NCI-H524 (cell line): ENCODE data around the gene IFNB1.

Source experiments
- DNase-seq, 2 experiments: peaks; one replicate each; lab custom pipeline; 2025; lab: John Stamatoyannopoulos, UW

IFNB1 gene

DNA sequence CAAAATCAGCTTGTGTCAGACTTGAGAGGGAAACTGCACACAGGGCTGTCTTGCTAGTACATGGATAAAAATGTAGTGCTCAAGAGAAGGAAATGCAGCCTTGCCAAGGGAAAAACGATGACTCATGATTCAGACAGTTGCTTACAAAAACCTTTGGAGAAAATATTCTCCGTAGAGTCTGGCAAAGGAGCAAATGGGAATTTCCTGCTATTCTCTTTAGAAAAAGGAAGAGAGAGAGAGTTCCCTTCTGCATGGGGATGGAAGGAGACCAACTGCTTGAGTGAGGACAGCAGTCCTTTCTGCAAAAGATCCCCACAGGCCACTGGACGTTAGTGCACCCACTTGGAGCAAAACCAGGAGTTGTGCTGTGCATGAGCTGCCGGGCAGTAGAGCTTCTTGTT is 7.6 kb downstream of the IFNB1 start:
- DNase-seq = no peak

DNA sequence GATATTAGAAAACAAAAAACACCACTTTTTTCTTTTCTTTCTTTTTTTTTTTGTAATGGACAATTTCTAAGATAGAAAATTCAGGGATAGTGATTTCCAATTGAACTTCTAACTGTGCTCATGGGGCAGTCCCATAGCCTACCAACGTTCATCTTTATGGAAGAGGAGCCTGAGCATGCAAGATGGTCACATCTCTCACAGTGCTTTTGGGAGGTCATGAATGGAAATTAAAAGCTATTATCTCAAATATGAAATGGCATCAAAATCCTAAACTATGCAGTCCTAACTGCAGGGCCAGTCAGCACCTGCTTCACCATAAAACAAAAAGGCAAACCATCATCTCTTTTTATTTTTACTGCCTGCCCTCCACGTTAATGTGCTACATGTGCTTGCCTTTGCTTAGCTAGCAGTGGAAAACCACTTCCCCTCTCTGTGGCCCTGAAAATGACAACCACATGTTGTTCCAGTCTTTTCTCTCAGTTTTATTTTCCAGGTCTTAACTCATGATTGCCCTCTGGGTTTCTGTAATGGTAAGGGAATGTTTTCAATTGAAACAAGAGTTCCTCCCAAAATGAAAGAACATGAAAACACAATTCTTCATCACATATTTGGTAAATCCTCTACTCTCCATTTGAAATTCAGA is 16.7 kb downstream of the IFNB1 start:
- DNase-seq = no peak

DNA sequence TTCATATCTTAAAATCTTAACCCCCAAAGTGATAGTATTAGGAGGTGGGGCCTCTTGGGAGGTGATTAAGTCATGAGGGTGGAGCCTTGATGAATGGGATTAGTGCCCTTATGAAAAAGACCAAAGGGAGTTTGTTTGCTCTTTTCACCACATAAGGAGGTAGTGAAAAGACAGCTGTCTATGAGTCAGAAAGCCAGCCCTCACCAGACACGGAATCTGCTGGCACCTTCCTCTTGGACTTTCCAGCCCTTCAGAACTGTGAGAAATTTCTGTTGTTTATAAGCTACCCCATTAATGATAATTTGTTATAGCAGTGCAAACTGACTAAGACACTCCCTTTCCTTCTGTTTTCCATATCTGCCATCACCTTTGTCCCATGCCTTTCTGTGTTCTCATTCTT is 20.8 kb downstream of the IFNB1 start:
- no peak for DNase-seq

DNA sequence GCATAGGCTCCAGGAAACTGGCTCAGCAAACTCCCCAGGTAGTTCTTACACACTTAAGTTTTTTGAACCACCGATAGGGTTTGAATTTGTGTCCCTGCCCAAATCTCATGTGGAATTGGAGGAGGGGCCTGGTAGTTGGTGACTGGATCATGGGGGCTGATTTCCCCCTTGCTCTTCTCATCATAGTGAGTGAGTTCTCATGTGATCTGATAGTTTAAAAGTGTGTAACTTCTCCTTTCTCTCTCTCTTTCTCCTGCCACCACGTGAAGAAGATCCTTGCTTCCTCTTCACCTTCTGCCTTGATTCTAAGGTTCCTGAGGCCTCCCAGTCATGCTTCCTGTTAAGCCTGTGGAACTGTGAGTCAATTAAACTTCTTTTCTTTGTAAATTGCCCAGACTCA is 23.9 kb downstream of the IFNB1 start:
- DNase-seq = no peak

DNA sequence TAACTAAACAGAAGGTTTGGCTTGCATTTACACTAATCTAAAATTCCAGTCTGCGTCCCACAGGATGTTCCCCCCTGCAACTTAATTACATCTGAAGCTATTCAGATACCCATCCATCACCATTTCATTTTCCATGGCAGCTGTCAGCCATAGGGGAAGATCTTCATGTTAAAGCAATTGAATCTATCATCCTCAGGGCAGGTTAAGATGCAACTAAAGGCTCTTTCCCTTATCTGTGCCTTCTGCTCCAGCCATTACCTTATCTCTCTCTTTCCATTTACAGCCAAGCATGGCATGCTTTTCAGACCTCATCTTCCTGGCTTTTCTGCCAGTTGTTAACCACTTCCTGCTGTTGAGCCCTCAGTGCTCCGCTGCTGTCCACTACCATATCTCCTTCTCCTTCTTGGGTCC is 30.5 kb downstream of the IFNB1 start:
- DNase-seq = no peak

DNA sequence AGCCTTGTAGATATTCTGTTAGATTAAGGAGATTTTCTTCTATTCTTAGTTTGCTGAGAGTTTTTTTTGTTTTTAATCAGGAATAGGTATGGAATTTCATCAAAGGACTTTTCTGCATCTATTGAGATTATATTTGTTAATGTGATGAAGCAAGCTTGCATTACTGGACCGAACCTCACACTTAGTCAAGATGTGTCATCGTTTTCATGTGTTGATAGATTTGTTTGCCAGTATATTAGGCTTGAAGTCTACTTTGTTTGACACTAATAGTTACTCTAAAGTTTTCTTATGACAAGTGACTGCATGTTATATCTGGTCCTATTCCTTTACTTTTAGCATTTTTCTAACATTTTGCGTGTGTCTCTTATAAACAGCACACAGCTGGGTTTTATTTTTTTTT is 33.9 kb downstream of the IFNB1 start:
- DNase-seq = no peak

DNA sequence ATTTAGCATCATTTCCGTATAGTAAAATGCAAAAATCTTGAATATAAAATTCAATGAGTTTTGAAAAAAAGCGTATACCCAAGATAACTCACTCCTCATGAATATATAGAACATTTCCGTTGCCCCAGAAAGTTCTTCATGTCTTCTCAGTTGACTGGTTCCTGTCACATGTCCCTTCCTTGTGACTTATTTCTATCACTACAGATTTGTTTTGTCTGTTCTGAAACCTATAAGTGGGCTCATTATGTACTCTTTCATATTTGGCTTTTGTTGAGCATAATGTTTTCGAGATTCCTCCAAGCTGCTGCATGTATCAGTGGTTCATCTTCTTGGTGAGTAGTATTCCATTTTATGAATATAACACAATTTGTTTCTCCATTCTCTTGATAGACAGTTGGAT is 35.3 kb downstream of the IFNB1 start:
- DNase-seq = no peak

DNA sequence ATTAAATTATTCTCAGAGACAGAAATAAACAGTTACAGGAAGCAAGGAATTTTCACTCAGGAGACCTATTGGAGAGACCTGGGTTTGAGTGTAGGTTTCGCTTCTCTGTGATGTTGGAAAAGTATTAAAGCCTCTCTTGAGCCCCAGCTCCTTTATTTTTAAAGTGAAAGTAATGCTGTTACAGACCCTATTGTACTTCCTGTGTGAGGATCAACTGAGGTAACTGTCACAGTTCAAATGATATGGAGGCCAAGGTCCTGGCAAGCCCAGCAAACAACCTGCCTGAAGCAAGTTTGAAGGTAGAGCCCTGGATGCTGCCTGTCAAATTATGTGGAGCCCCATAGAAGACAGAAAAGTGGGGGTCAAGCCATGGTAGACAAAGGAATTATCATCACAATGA is 38.4 kb downstream of the IFNB1 start:
- no peak for DNase-seq

DNA sequence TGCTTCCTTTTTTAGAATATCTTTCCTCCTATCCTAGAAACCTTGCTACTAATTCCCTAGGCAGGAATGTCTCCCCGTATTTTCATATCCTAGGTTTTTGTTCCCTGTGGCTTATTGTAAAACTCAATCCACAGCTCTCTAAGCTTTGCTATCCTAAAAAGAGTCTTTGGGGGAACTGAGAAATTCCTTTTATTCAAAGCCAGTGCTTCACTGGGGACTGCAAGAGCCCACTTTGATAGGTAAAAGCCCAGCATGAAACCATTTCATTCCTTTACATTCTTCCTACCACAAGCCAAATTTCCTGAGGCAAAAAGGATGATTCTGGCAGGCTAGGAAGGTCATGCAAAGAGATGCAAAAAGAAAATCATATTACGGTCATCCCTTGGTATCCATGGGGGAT is 40.5 kb downstream of the IFNB1 start:
- no peak for DNase-seq

DNA sequence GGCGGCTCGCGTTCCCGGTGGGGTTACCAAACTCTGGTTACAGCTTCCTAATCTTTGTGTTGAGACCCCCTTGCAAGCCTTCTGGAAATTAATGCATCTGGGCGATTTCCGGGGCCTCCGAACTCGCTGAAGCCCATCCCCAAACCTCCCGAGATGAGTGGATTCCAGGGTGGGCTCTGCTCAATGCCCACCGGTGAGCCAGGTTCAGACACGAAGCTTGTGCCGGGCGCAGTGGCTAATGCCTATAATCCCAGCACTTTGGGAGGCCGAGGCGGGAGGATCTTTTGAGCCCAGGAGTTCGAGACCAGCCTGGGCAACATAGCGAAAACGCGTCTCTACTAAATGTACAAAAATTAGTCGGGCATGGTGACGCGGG is 45.9 kb downstream of the IFNB1 start:
- DNase-seq = no peak

DNA sequence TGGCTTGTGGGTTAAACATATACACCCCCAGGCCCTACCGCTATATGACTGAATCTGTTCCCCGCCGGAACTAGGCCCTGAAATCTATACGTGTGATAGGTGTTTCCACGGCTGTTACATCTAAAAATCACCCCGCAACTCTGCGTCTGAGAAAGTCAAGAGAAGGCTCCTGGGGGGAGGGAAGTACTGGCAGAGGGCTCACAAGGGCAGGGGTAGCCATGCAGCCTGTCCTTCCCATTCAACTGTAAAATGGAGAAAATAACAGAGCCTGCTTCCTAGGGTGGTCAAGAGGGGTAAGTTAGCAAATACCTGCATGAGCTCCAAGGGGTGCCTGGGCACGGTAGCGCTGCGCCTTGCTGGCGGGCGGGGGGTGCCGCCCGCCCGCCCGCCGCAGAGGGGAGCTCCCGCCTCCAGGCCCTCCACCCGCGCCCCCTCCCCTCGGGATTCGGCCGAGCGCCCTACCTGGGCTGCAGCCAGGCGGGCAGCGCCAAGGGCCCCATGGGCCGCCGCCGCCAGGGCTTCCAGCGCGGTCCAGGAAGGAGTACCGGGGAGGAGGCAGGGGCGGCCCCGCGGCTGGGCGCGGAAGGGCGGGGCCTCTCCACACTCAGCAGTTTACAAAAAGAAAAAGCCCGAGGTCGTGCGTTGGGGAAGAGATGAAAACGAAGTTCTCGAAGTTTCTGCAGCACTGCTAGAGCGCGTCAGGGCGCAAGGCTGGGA is 46.5 kb downstream of the IFNB1 start, which contains the start of gene HACD4:
Gene HACD4 (minus strand): TSS at position 550 of the 717 bp plus-strand sequence. CDS start 50 bp downstream, at position 500.
- peak in 1 of 2 experiments; percentile 31 for DNase-seq

DNA sequence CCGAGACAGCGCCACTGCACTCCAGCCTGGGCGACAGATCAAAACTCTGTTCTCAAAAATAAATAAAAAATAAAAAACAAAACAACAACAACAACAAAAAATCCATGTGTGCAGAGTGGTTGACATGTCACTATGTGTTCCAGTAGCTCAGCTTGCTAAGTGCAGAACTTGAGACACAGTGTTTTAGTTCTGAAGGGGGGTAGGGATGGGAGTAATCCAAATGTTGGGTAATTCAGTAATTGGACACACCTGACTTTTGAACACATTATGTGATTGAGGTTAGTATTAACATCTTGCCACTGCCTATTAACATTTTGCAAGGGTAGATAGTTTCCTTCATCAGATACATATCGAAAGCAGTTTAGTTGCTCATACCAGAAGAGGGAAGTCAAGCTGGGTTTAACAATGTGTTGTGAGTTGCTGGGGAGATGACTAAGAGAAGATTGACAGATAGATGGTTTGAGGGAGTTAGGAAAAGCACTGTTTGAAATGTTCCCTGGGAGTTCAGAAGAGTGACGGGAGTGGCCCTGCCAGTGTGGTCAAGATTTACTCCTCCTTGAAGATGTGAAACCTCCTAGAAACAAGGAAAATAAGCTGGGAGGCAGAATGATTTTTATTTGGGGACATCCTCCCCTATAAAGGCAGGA is 47.2 kb downstream of the IFNB1 start:
- DNase-seq = no peak

DNA sequence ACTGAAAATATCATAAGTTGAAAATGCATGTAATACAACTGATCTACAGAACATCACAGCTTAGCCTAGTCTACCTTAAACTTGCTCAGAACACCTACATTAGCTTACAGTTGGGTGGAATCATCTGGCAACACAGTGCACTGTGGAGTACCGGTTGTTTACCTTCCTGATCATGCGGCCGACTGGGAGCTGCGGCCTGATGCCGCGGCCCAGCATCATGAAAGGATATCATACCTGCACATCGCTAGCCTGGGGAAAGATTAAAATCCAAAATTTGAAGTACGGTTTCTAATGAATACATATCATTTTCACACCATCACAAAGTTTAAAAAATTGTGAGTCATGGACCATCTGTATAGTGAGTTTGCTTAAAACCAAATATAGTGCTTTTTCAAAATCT is 48.1 kb downstream of the IFNB1 start:
- DNase-seq = no peak

DNA sequence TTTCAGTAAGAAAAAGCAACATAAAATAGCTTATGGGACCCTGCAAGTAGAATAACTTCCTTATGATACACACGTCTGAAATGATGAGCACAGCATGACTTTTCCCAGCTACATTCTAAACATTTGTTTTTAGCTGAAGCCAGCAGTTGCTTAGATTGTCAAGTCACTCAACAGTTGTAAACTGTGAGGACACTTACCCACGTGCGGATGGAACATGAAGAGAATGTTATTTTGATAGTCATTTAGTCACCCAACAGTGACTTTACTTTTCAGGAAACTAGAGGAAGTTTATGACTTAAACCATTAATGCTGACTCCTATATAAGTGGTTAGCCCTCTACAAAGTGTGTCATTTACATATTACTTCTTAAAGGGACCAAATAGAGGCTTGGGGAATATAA is 49.3 kb downstream of the IFNB1 start:
- no peak for DNase-seq

DNA sequence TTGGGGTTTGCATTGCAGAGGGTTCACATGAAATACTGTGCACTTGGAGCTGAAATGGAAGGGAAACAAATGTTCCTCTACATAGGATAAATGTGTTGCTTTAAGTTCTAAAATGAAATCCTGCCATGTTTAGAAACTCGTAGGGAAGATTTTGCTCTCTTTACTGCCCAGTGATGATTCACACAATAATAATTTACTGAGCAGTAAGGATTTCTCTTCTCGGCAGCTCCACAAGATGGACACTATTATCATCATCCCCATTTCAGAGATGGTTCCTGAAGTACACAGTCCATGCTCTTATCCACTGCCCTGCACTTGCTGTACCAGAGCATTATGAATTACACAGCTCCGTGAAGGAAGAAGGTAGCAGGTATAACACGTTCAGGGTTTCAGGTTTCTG is 50.4 kb downstream of the IFNB1 start:
- DNase-seq = no peak
